GM19240 (cell line): ENCODE measurements around the gene C14orf93.

Source experiments
- DNase-seq: peaks from one replicate; pipeline ENCODE4 v3.0.0; 2011; ENCODE audit warnings: low spot score; ENCODE audit not compliant: insufficient read length

Gene C14orf93

GRCh38 chr14:23045419-23046357 lies 35.7 kb upstream of the C14orf93 start:
- no peak for DNase-seq

- DNase-seq: no peak
These were observed 34.9 kb upstream of the C14orf93 start for GRCh38 chr14:23044840-23045239.

GRCh38 chr14:23043754-23044153 lies 33.8 kb upstream of the C14orf93 start:
- no peak for DNase-seq

GRCh38 chr14:23043145-23043544 lies 33.2 kb upstream of the C14orf93 start:
- no peak for DNase-seq

- no peak for DNase-seq
These were observed 32.4 kb upstream of the C14orf93 start, which contains the start of gene PSMB11 for GRCh38 chr14:23042162-23042965. TSS of gene PSMB11 (plus strand) at chr14:23042212. CDS start at chr14:23042226, 14 bp downstream.

- no peak for DNase-seq
These were observed 31.8 kb upstream of the C14orf93 start for GRCh38 chr14:23041729-23042128.

GRCh38 chr14:23040100-23040499 lies 30.2 kb upstream of the C14orf93 start:
- no peak for DNase-seq

- DNase-seq: no peak
These were observed 25.6 kb upstream of the C14orf93 start for GRCh38 chr14:23035303-23036144.

GRCh38 chr14:23034498-23035302 lies 24.8 kb upstream of the C14orf93 start, which contains the start of gene PSMB5:
TSS of gene PSMB5 (minus strand) at chr14:23034900. CDS start at chr14:23034881, 19 bp downstream.
- DNase-seq: peak; percentile 98

- no peak for DNase-seq
These were observed 24.0 kb upstream of the C14orf93 start for GRCh38 chr14:23033801-23034497.

GRCh38 chr14:23033251-23033727 lies 23.3 kb upstream of the C14orf93 start:
- no peak for DNase-seq

- DNase-seq: no peak
These were observed 21.0 kb upstream of the C14orf93 start for GRCh38 chr14:23030936-23031335.

GRCh38 chr14:23028799-23029198 lies 18.9 kb upstream of the C14orf93 start:
- no peak for DNase-seq

GRCh38 chr14:23025151-23025814 lies 15.3 kb upstream of the C14orf93 start:
- no peak for DNase-seq

- DNase-seq: no peak
These were observed 14.7 kb upstream of the C14orf93 start for GRCh38 chr14:23024612-23025075.

GRCh38 chr14:23023795-23024152 lies 13.8 kb upstream of the C14orf93 start:
- no peak for DNase-seq

GRCh38 chr14:23023022-23023794 lies 13.3 kb upstream of the C14orf93 start:
- DNase-seq: no peak

GRCh38 chr14:23021889-23022442 lies 12.0 kb upstream of the C14orf93 start:
- DNase-seq: no peak
